Fibroblast of villous mesenchyme (primary cell): Measurements from ENCODE around the gene DNAJC17. TPM values are rescaled to one million over a fixed set of nuclear protein-coding genes. Genes with fewer than 3 reads are reported as not detected.

Source experiments
- DNase-seq: peaks from one replicate; pipeline ENCODE4 v3.0.0-alpha.2; 2010; ENCODE audit warnings: low read depth
- H3K4me3 ChIP-seq: 2 replicates; pipeline ENCODE4 v1.5.1; 2011; ENCODE audit warnings: low read depth, mild to moderate bottlenecking, low read length
- CTCF ChIP-seq: IDR thresholded peaks from 2 replicates; pipeline ENCODE4 v1.5.1; 2012; ENCODE audit warnings: low read depth, mild to moderate bottlenecking, low read length; ENCODE audit not compliant: insufficient read depth
- total RNA-seq: library from RNA; depleted of rRNA; stranded (reverse); fragments of >200 nt; gene quantifications from 2 replicates; pipeline ENCODE4 v1.2.3, GENCODE V29; 2012

Gene DNAJC17
- total RNA-seq, 1 donor, result 30.7 TPM

DNA sequence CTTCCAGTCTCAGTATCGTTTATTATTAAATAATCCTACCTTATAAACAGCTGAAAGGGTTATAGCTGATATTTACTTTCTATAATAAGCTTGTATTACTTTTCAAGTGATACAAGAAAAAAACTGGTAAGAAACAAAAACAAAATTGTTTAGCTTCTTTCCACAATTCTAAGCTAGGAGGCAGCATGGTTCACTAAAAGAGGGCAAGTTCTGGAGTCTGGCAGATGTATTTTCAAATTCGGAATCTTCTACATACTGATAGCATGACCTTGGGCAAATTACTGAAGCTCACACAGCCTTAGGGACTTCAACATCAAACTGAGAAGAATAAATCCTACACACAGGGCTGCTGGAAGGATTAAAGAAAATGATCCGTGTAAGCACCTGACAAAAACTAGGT, 22.1 kb downstream of the DNAJC17 start:
- TF ChIP-seq CTCF, result no peak
- no peak overlapping the region for H3K4me3 ChIP-seq
- no peak for DNase-seq

- H3K4me3 ChIP-seq, result no peak overlapping the region
- peak; percentile 30 for DNase-seq
- TF ChIP-seq CTCF, result peak; percentile 57
Measured at GRCh38 chr15:40782609-40783227, 24.6 kb downstream of the DNAJC17 start.

DNA sequence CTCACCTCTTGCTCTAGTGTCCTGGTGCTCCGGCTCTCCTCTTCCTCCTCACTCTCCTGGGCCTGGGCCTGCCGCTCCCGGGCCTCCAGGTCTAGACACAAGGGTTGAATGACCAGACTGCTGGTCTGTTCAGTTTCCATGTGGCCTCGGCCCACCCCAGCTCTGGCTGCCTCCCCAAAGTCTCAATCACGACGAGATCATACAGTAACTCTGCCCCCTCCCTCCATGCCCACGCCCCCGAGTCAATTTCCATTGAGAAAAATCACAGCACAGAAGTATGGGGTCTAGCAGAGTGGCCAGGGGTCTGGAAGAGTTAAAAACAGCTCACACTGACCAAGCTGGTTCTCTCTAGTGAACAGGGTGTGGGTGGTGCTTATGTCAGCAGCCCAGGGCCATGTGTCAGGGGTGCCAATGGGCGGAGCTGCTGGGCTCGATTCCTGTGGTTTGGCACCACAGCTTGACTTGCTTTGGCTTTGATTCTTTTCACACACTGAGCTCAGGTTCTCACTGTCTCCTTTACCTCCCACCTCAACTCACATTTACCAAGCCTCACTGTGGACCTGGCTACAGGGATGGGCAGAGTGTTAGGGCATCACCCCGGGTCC, 30.6 kb downstream of the DNAJC17 start:
- no peak for DNase-seq
- TF ChIP-seq CTCF, result no peak
- H3K4me3 ChIP-seq, result no peak overlapping the region

DNA sequence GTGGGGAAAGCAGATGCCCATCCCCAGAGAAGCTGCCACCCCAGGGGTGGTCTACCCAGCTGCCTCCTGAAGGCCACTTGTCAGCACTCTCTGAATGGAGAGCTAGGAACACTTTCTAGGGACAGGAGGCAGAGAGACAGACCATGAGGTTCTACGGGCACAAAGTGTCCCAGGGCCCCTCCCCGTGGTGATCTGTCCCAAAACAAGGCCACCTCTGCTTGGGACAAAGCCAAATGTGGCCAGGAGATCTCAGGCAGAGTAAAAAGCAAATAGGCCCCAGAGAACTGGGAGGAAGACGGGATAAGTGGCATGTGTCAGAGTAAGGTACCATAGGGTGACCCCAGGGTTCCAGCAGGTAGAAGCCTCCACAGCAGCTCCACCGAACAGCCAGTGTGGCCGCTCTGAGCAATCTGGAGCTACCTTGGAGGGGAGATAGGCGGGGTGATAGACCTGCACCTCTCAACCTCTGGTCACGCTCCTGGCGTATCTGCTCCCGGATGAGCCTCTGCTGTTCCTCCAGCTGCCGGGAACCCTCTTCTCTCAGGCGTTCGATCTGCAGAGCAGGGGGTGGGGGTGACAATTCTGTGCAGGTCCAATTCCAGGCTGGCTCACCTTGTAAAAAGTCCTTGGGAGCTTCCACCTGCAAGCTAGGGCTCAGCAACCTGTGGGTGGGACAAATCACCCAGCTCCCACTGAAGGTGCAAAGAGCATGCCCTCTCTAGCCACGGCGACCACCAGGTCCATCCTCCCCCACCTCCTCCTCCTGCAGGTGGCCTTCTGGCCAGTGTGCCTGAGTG, 31.3 kb downstream of the DNAJC17 start:
- no peak for DNase-seq
- TF ChIP-seq CTCF, result no peak
- no peak overlapping the region for H3K4me3 ChIP-seq

GRCh38 chr15:40775007-40775406, 32.3 kb downstream of the DNAJC17 start:
- H3K4me3 ChIP-seq, result no peak overlapping the region
- no peak for DNase-seq
- no peak for TF ChIP-seq CTCF

DNA sequence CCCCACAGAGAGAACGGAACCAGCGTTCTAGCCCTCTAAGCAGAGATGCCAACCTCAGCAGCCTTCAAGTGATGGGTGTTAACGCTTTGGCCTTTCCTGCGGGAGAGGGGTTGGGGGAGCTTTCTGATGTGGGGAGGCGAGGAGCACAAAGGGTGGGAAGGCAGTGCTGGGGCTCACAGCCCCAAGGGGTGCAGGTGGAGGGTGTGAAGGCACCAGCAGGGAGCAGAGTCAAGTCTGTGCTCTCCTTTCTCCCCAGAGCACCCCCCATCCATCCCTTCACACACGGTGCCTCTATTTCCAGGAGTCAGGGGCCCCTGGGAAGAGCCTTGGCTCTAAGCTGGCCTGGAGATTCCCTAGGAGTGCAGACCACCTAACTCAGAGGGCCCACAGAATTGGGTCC, 33.4 kb downstream of the DNAJC17 start:
- no peak for TF ChIP-seq CTCF
- no peak for DNase-seq

More for the DNA sequence above, 33.4 kb downstream of the DNAJC17 start:
- H3K4me3 ChIP-seq, result no peak overlapping the region
